OCI-LY3 (cell line): ENCODE results near the gene ZBTB38.

Source experiments
- CTCF ChIP-seq: fragments of 200-600, 300-600 bp; sonication (generic); IDR thresholded peaks from 2 replicates; pipeline ENCODE4 v1.5.1; 2014; ENCODE audit warnings: antibody characterized with exemption, low read length, low read depth
- EZH2phosphoT487 ChIP-seq: fragments of 200-600 bp; shearing (Covaris generic); IDR thresholded peaks from 2 replicates; pipeline ENCODE4 v1.6.1; 2018; ENCODE audit warnings: antibody characterized with exemption, mixed run types, low read depth

DNA sequence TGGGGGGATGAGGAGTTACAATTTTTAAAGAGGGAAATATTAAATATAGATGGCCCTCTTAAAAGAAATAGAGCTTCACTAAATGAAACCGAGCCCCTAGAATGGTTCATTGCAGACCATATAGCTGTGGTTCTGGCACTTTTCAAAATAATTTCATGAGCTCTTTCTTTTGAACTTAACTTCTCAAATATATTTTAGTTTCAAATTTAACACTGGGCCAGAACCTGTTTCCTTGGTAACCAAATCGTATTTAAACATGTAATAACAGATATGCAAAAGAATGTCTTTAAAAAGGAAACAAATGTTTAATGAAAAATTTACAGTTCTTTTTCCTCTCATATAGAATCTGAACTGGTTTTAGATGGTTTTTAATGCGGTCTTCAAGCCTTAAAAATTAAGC is 20.1 kb downstream of the ZBTB38 start:
- no peak for TF ChIP-seq CTCF
- TF ChIP-seq EZH2phosphoT487: no peak
